22Rv1 (cell line): ENCODE data around the gene RGS6.
A peak's percentile ranks its signal among the peaks of the same experiment; 100 is the strongest.
"Not testable (repeated sequence)": the region's sequence is repeated elsewhere in the genome, so short reads cannot be mapped to it uniquely, and the experiment has no call there.

Experiments
- H3K27ac ChIP-seq: fragments of 450-650 bp; 2 replicates; pipeline ENCODE4 v1.5.1; 2017
- ZFX ChIP-seq: fragments of 450-650 bp; IDR thresholded peaks from 2 replicates; pipeline ENCODE4 v1.6.1; 2017; ENCODE audit warnings: antibody characterized with exemption, borderline replicate concordance
- TF ChIP-seq, protein P1 (sequence below): fragments of 450-650 bp; IDR thresholded peaks from 2 replicates; pipeline ENCODE4 v1.5.1; 2017; ENCODE audit warnings: mild to moderate bottlenecking

Gene RGS6

DNA sequence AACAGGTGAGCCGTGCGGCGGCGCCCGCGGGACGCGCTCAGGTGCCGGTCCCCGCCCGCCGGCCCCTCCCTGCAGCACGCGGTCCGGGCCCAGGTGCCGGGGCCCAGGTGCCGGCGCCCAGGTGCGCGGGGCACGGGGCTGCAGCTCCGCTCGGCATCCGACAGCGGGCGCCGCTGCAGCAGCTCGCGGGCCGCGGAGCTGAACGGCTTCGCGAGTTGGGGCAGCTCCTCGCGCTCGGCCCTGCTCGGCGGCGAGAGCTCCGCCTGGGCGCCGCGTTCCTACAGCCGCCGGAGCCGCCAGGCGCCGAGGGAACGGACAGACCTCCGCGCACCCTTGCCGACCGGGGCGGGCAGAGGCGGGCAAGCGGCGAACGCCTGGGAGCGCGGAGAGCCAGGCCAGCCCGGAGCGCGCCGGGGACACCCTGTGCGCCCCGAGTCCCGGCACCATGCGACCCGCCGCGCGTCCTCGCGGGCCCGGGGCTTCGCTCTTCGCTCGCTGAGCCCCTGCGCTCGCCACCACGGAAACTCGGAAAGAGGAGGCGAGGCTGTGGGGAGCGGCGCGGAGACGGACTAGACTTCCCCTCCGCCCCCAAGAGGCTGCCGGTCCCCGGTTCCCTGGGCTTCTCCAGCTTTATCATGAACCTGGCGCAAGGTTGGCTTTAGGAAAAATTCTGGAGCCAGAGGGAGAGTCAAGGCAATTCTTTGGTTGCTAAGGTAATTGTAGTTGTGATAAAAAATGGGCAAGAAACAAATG lies at the start of gene RGS6:
RGS6 (plus strand) TSS at position 201 of the 753 bp plus-strand sequence.
- TF ChIP-seq, protein P1, sequence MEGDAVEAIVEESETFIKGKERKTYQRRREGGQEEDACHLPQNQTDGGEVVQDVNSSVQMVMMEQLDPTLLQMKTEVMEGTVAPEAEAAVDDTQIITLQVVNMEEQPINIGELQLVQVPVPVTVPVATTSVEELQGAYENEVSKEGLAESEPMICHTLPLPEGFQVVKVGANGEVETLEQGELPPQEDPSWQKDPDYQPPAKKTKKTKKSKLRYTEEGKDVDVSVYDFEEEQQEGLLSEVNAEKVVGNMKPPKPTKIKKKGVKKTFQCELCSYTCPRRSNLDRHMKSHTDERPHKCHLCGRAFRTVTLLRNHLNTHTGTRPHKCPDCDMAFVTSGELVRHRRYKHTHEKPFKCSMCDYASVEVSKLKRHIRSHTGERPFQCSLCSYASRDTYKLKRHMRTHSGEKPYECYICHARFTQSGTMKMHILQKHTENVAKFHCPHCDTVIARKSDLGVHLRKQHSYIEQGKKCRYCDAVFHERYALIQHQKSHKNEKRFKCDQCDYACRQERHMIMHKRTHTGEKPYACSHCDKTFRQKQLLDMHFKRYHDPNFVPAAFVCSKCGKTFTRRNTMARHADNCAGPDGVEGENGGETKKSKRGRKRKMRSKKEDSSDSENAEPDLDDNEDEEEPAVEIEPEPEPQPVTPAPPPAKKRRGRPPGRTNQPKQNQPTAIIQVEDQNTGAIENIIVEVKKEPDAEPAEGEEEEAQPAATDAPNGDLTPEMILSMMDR: peak; percentile 84
- no peak for TF ChIP-seq ZFX
- H3K27ac ChIP-seq: no peak within 1 kb of the TSS

DNA sequence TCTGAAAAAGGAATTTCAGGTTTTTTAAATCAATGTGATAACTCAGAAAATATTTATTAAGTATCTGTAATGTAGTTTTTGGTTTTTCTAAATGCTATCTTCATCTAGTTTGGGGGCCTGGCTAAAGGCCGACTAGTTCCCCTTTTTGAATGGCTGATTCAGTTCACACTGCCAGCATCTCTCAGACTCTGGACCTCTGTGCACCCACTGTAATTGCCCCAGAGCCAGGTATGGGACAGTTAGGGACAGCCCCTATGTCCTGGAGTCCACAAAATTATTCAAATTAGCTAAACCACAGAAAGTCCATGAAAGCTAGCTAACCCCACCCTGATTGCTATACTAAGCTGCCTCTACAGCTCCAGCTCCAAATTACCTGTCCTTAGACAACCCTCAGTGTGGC lies 49.1 kb upstream of the RGS6 start:
- TF ChIP-seq, protein P1: no peak
- TF ChIP-seq ZFX: no peak

DNA sequence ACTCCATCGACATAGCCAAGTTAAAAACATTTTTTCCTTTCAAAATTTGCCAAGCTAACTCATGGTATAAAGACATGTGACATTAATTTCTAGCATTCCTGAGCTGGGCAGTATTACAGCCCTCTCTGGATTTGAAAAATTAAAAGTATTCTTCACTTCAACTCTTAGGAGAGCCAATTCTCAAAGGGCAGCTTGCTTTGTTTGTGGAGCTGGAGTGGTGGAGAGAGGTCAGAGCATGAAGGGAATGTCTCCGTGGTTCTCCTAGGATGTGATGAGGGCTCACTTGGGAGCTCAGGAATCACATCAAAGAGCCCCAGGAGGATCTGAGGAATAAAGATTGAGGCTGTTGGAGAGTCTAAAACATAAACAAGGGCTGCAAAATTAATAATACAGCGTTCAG lies 46.9 kb upstream of the RGS6 start:
- H3K27ac ChIP-seq: no peak overlapping the region
- no peak for TF ChIP-seq ZFX
- TF ChIP-seq, protein P1: no peak

More for the DNA sequence above, 49.1 kb upstream of the RGS6 start:
- no peak overlapping the region for H3K27ac ChIP-seq

DNA sequence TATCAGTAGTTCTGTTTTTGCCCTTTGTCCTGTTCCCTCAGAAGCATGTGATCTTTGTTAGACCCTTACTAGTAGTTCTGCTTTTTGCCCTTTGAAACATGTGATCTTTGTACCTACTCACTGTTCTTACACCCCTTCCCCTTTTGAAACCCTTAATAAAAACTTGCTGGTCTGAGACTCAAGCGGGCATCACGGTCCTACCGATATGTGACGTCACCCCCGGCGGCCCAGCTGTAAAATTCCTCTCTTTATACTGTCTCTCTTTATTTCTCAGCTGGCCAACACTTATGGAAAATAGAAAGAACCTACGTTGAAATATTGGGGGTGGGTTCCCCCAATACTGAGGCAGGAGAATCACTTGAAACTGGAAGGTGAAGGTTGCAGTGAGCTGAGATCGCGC lies 44.4 kb upstream of the RGS6 start:
- H3K27ac ChIP-seq: not testable (repeated sequence)

DNA sequence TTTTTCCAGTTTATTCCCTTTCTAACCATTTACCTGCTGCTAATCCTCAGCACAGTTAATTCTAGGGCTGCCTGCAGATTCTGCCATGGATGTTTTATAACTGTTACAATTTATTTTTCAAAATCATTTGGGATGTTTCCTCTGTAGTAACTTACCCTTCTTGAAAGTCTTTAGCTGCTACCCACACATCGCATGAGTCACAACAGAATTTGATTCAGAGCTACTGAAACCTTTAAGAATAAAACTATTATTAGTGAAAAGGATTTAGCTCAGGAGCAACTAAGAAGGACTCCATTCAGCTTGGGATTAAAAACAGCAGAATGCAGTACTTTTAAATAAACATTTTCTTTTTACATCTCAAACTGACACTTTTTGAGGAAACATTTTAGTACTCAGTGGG lies 41.7 kb upstream of the RGS6 start:
- no peak overlapping the region for H3K27ac ChIP-seq
- TF ChIP-seq ZFX: no peak
- TF ChIP-seq, protein P1: no peak

DNA sequence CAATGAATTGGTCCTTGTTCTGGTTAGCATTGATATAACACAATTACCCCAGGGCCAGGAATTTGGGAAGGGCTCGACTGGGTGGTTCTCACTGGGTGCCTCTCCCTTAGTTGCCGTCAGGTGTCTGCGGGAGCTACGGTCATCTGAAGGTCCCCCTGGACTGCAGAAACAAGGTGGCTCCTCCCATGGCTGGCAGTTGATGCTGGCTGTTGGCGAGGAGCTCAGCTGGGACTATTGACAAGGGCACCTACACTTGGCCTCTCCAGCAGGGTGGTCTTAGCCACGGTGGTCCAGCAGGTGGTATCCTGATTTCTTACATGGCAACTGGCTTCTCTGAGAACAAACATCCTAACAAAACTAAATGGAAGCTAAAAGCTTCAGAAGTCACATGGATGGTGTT lies 41.0 kb upstream of the RGS6 start:
- no peak overlapping the region for H3K27ac ChIP-seq

DNA sequence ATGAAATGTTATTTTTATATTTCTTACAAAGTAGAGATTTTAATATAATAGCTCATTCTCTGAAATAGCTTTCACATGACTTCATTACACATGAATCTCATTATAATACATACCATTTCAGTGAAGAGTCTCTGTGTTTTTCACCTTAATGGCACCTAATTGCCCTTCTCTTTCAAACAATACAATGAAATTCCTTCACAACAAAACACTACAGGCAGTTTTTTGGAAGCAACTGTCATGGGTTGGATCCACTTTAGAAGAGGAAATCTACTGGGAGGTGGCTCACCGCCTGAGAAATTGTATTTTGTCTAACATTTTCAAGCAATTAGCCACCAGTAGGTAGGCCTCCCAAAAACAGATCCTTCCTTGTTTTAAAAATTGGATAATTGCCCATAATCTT lies 40.3 kb upstream of the RGS6 start:
- H3K27ac ChIP-seq: no peak overlapping the region
- TF ChIP-seq, protein P1: no peak
- no peak for TF ChIP-seq ZFX

More for the DNA sequence above, 41.0 kb upstream of the RGS6 start:
- TF ChIP-seq, protein P1: no peak
- TF ChIP-seq ZFX: no peak

DNA sequence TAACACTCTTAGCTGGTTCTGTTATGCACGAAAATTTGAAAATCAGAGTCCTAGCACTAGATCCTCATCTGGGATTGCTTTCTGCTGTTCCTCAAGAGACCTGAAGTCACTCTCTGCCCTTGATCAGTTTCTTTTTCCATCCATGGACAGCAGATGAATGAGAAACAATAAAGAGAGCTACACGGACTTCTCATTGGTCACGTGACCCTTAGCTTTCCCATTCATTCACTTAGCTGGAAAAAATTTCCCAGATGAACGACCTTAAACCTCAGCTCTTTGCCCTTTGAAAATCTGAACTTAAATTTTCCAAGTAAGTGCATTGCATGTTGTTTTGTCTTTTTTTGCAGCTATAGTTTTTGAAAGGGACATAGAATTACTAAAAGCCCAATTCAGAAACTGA lies 27.2 kb upstream of the RGS6 start:
- H3K27ac ChIP-seq: no peak overlapping the region
- TF ChIP-seq, protein P1: no peak
- TF ChIP-seq ZFX: no peak
